Endothelial cell of umbilical vein (primary cell): ENCODE results near the gene KISS1. TPM values are rescaled to one million over a fixed set of nuclear protein-coding genes. Genes with fewer than 3 reads are reported as not detected.

ENCODE experiments used
- BruUV-seq: library from RNA; stranded (reverse); fragments of 400-500 nt; replicated peaks from 2 replicates; lab custom pipeline; 2021; lab: Mats Ljungman, UMichigan
- CTCF ChIA-PET: fragments of 300-600, 350-600 bp; sonication (Branson Sonifier 250); formaldehyde crosslinking; loops from one replicate; lab custom pipeline; 2021; ENCODE audit warnings: antibody characterized with exemption, inconsistent platforms; lab: Charles Lee
- POLR2A ChIA-PET: fragments of 300-600, 350-600 bp; sonication (Branson Sonifier 250); formaldehyde crosslinking; loops from one replicate; lab custom pipeline; 2021; ENCODE audit warnings: antibody characterized with exemption, inconsistent platforms; lab: Charles Lee
- DNase-seq: peaks from one replicate; pipeline ENCODE4 v3.0.0-alpha.2; 2011; ENCODE audit warnings: low read depth, low spot score
- FAIRE-seq: peaks from 2 replicates; lab custom pipeline; 2011; peaks lifted over from hg19 to GRCh38; lab: Jason Lieb, UNC
- H2AFZ ChIP-seq: 2 replicates; pipeline ENCODE4 v1.6.0; 2012; ENCODE audit warnings: low read depth, low read length, control low read depth, inconsistent platforms
- H3K27ac ChIP-seq: 2 replicates; pipeline ENCODE4 v1.5.1; 2011; ENCODE audit warnings: low read depth, mild to moderate bottlenecking, control low read depth, low read length, moderate library complexity; ENCODE audit not compliant: insufficient read depth
- H3K27me3 ChIP-seq, 2 experiments: 2 replicates each; pipeline versions ENCODE4 v1.6.0 to v1.6.1; 2011; ENCODE audit warnings: low read length in 2 of 2, mixed read lengths in 1 of 2; ENCODE audit not compliant: control insufficient read depth in 2 of 2, insufficient read depth in 2 of 2
- H3K36me3 ChIP-seq, 2 experiments: 2 replicates in 1 of 2; 3 replicates in 1 of 2; pipeline ENCODE4 v1.5.1; 2011; ENCODE audit warnings: low read length in 2 of 2, mild to moderate bottlenecking in 1 of 2, moderate library complexity in 1 of 2; ENCODE audit not compliant: control insufficient read depth in 2 of 2, insufficient read depth in 2 of 2; ENCODE audit errors: extremely low read depth in 1 of 2
- H3K4me1 ChIP-seq: 3 replicates; pipeline ENCODE4 v1.5.1; 2011; ENCODE audit warnings: mild to moderate bottlenecking, low read length; ENCODE audit not compliant: control insufficient read depth, insufficient read depth; ENCODE audit errors: extremely low read depth
- H3K4me2 ChIP-seq: 2 replicates; pipeline ENCODE4 v1.6.1; 2011; ENCODE audit warnings: low read length, control low read depth, mixed read lengths; ENCODE audit not compliant: insufficient read depth
- H3K4me3 ChIP-seq, 3 experiments: fragments of 200-600 bp in 1 of 3; sonication (generic), shearing (Covaris generic) in 1 of 3; replicated peaks in 1 of 3; 2 replicates each; pipeline ENCODE4 v1.5.1; 2011 to 2016; ENCODE audit warnings: control low read depth in 3 of 3, low read length in 3 of 3, mild to moderate bottlenecking in 2 of 3, inconsistent platforms in 1 of 3, low read depth in 1 of 3, moderate library complexity in 1 of 3; ENCODE audit not compliant: insufficient read depth in 1 of 3
- H3K79me2 ChIP-seq: 2 replicates; pipeline ENCODE4 v1.6.0; 2012; ENCODE audit warnings: low read length, inconsistent platforms; ENCODE audit not compliant: control insufficient read depth, insufficient read depth
- H3K9ac ChIP-seq: replicated peaks from 2 replicates; pipeline ENCODE3; 2011; ENCODE audit warnings: low read length, control low read depth; ENCODE audit not compliant: insufficient read depth; ENCODE audit errors: extremely low read depth
- H3K9me1 ChIP-seq: replicated peaks from 3 replicates; pipeline ENCODE4 v1.6.0; 2011; ENCODE audit warnings: mild to moderate bottlenecking, low read length; ENCODE audit not compliant: control insufficient read depth, insufficient read depth; ENCODE audit errors: extremely low read depth
- H3K9me3 ChIP-seq: replicated peaks from 2 replicates; pipeline ENCODE4 v1.5.1; 2012; ENCODE audit warnings: low read length, inconsistent platforms; ENCODE audit not compliant: control insufficient read depth, insufficient read depth
- H4K20me1 ChIP-seq: replicated peaks from 2 replicates; pipeline ENCODE3; 2011; ENCODE audit warnings: mild to moderate bottlenecking, low read length; ENCODE audit not compliant: control insufficient read depth, insufficient read depth; ENCODE audit errors: extremely low read depth
- EZH2 ChIP-seq: IDR thresholded peaks from 2 replicates; pipeline ENCODE4 v1.6.1; 2012; ENCODE audit warnings: borderline replicate concordance, low read depth, mild to moderate bottlenecking, moderate library complexity, low read length, inconsistent platforms; ENCODE audit not compliant: severe bottlenecking
- FOS ChIP-seq: IDR thresholded peaks from 2 replicates; pipeline ENCODE4 v1.6.1; 2011; ENCODE audit warnings: mild to moderate bottlenecking, low read length, moderate library complexity, borderline replicate concordance; ENCODE audit not compliant: insufficient read depth
- GATA2 ChIP-seq: IDR thresholded peaks from 2 replicates; pipeline ENCODE4 v1.7.0; 2011; ENCODE audit warnings: low read depth, mild to moderate bottlenecking, moderate library complexity, mixed read lengths, low read length; ENCODE audit not compliant: insufficient read length, insufficient read depth
- JUN ChIP-seq: IDR thresholded peaks from 2 replicates; pipeline ENCODE4 v1.6.1; 2011; ENCODE audit warnings: borderline replicate concordance, low read depth; ENCODE audit not compliant: insufficient read length, insufficient read depth
- MYC ChIP-seq: IDR thresholded peaks from one replicate; pipeline ENCODE4 v1.6.1; 2011; ENCODE audit warnings: mild to moderate bottlenecking, low read depth, low read length
- POLR2A ChIP-seq: IDR thresholded peaks from 2 replicates; pipeline ENCODE4 v1.6.1; 2012; ENCODE audit warnings: low read depth, mild to moderate bottlenecking, control low read depth, low read length
- POLR2AphosphoS5 ChIP-seq: IDR thresholded peaks from 2 replicates; pipeline ENCODE4 v1.6.1; 2012; ENCODE audit warnings: low read depth, mild to moderate bottlenecking, control low read depth, low read length, moderate library complexity; ENCODE audit not compliant: insufficient read depth
- dilution Hi-C: fragments of 300-500 bp; cut with MboI; formaldehyde crosslinking; loops from one replicate; pipeline ENCODE4 v1.15.0; 2019; ENCODE audit warnings: low sequenced_read_pairs; ENCODE audit not compliant: extremely low pct_ligation_motif_present
- intact Hi-C: fragments of 100-400 bp; cut with micrococcal nuclease; formaldehyde crosslinking; loops from one replicate; pipeline ENCODE4 v1.10.0; 2022
- polyA plus RNA-seq, 4 experiments: library from polyadenylated mRNA; depleted of rRNA in 3 of 4; stranded (reverse) in 3 of 4; unstranded in 1 of 4; fragments of >200 nt; gene quantifications; 2 replicates each; pipeline versions ENCODE4 v1.2.1 to v1.2.3, GENCODE V29; 2011 to 2012; ENCODE audit warnings: missing spikeins in 1 of 4
- total RNA-seq: library from RNA; stranded (reverse); gene quantifications from 2 replicates; pipeline ENCODE4 v1.2.3, GENCODE V29; 2021
- TF ChIP-seq, protein P1 (sequence below): IDR thresholded peaks from 2 replicates; pipeline ENCODE4 v1.6.1; 2011; ENCODE audit not compliant: insufficient read depth, insufficient read length
- TF ChIP-seq, protein P2 (sequence below), 2 donors: IDR thresholded peaks; 1 replicate in 1 of 2; 2 replicates in 1 of 2; pipeline ENCODE4 v1.5.1; 2011; ENCODE audit warnings: low read length in 2 of 2, mild to moderate bottlenecking in 2 of 2, moderate library complexity in 2 of 2, control low read depth in 1 of 2, inconsistent platforms in 1 of 2, low read depth in 1 of 2; ENCODE audit not compliant: insufficient read depth in 1 of 2; ENCODE audit errors: extremely low read depth in 1 of 2

Gene KISS1
- total and polyA plus RNA-seq, 2 donors (not counting 3 experiments of a cell fraction or from before 2014, with no cell fraction given): 0.22 to 1.00 TPM

DNA sequence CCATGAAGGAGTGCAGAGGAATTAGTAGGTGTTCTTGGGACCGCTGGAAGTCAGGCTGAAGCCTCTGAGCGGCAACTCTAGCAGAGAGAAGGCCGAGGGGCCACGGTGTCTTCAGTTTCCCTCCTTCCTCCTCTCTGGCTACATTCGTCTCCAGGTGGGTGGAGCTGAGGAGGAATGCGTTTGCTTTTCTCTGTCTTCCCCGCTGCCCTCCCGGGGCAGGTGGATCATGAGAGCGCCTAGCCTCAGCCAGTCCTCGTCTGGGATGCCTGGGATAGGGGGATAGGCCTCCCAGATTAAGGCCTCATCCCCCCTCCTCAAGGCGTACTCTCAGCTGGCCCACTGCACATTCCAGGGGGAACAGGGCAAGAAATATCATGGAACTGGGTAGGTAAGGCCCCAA is 25.0 kb upstream of the KISS1 start:
- CTCF ChIA-PET: no interaction called here

More for the DNA sequence above, 25.0 kb upstream of the KISS1 start:
- Histone ChIP-seq H3K36me3 (peaks cover 0 to 2% of the 10 kb centered on the region in 2 experiments), H3K9me1 (no peaks in the 10 kb centered on the region), H3K9me3 (no peaks in the 10 kb centered on the region), H3K27ac (no peak overlapping the region), H3K27me3 (no peaks in the 10 kb centered on the region), H4K20me1 (no peaks in the 10 kb centered on the region), H2AFZ (no peak overlapping the region), H3K79me2 (no peaks in the 10 kb centered on the region), H3K9ac (no peak overlapping the region), H3K4me1 (no peaks in the 10 kb centered on the region), H3K4me3 (no peak overlapping the region), H3K4me2 (no peak overlapping the region)
- intact Hi-C loops: no loop called here
- FAIRE-seq: no peak
- TF ChIP-seq, protein P1, sequence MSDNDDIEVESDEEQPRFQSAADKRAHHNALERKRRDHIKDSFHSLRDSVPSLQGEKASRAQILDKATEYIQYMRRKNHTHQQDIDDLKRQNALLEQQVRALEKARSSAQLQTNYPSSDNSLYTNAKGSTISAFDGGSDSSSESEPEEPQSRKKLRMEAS: no peak
- no peak for TF ChIP-seq MYC
- TF ChIP-seq POLR2AphosphoS5: no peak
- TF ChIP-seq EZH2: no peak
- TF ChIP-seq POLR2A: no peak
- TF ChIP-seq, protein P2, sequence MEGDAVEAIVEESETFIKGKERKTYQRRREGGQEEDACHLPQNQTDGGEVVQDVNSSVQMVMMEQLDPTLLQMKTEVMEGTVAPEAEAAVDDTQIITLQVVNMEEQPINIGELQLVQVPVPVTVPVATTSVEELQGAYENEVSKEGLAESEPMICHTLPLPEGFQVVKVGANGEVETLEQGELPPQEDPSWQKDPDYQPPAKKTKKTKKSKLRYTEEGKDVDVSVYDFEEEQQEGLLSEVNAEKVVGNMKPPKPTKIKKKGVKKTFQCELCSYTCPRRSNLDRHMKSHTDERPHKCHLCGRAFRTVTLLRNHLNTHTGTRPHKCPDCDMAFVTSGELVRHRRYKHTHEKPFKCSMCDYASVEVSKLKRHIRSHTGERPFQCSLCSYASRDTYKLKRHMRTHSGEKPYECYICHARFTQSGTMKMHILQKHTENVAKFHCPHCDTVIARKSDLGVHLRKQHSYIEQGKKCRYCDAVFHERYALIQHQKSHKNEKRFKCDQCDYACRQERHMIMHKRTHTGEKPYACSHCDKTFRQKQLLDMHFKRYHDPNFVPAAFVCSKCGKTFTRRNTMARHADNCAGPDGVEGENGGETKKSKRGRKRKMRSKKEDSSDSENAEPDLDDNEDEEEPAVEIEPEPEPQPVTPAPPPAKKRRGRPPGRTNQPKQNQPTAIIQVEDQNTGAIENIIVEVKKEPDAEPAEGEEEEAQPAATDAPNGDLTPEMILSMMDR (IDR thresholded peaks at IDR 0.05; ENCODE audit: extremely low read depth in 1 of 2, insufficient read depth in 1 of 2, low read depth in 1 of 2, low read length in 2 of 2): no peak
- TF ChIP-seq FOS: no peak
- no peak for TF ChIP-seq GATA2
- no peak for TF ChIP-seq JUN
- POLR2A ChIA-PET: no interaction called here
- no peak for DNase-seq
- BruUV-seq: TSS peak; percentile 22
- dilution Hi-C loops: no loop called here
